Measurements from ENCODE around the gene COL5A3.

- TF ChIP-seq CTCF (IDR thresholded peaks at IDR 0.05; ENCODE audit: low read length), result no peak
- TF ChIP-seq EZH2 (optimal IDR thresholded peaks at IDR 0.05; ENCODE audit: low read depth, low read length), result no peak
- TF ChIP-seq EZH2phosphoT487 (IDR thresholded peaks at IDR 0.05; ENCODE audit: low read length), result no peak
These were observed 47.5 kb downstream of the COL5A3 start for GRCh38 chr19:9962623-9963290.
